ENCODE results near the gene MMGT1. TPM values are rescaled to one million over a fixed set of nuclear protein-coding genes. Genes with fewer than 3 reads are reported as not detected.

Gene MMGT1
- total RNA-seq: 8.7 TPM
- 8.1 TPM for polyA plus RNA-seq
- long read RNA-seq, donor 1: 0 reads
- long read RNA-seq, donor 2, transcript MMGT1-201 (4 exons, 3,738 nt): major isoform, 10 of 10 reads
- long read RNA-seq, donor 2, partial matches to known transcripts: 0 of 10 reads
- long read RNA-seq, donor 2, other reads (novel, unspliced or antisense): 0 of 10 reads
- long read RNA-seq, donor 3, partial matches to known transcripts: 0 of 4 reads
- long read RNA-seq, donor 3, other reads (novel, unspliced or antisense): 0 of 4 reads
- long read RNA-seq, donor 4, partial matches to known transcripts: 0 of 2 reads
- long read RNA-seq, donor 4, other reads (novel, unspliced or antisense): 0 of 2 reads
- long read RNA-seq, donor 5, transcript MMGT1-201 (4 exons, 3,738 nt): major isoform, 9 of 9 reads
- long read RNA-seq, donor 5, partial matches to known transcripts: 0 of 9 reads
- long read RNA-seq, donor 5, other reads (novel, unspliced or antisense): 0 of 9 reads
- long read RNA-seq, donor 6, partial matches to known transcripts: 0 of 2 reads
- long read RNA-seq, donor 6, other reads (novel, unspliced or antisense): 0 of 2 reads
- long read RNA-seq, donor 7, transcript MMGT1-201 (4 exons, 3,738 nt): major isoform, 10 of 10 reads
- long read RNA-seq, donor 7, partial matches to known transcripts: 0 of 10 reads
- long read RNA-seq, donor 7, other reads (novel, unspliced or antisense): 0 of 10 reads
- long read RNA-seq, donor 8, partial matches to known transcripts: 0 of 4 reads
- long read RNA-seq, donor 8, other reads (novel, unspliced or antisense): 0 of 4 reads
- long read RNA-seq, donor 9, transcript MMGT1-201 (4 exons, 3,738 nt): major isoform, 6 of 6 reads
- long read RNA-seq, donor 9, partial matches to known transcripts: 0 of 6 reads
- long read RNA-seq, donor 9, other reads (novel, unspliced or antisense): 0 of 6 reads
- long read RNA-seq, donor 10, transcript MMGT1-201 (4 exons, 3,738 nt): major isoform, 7 of 7 reads
- long read RNA-seq, donor 10, partial matches to known transcripts: 0 of 7 reads
- long read RNA-seq, donor 10, other reads (novel, unspliced or antisense): 0 of 7 reads

DNA sequence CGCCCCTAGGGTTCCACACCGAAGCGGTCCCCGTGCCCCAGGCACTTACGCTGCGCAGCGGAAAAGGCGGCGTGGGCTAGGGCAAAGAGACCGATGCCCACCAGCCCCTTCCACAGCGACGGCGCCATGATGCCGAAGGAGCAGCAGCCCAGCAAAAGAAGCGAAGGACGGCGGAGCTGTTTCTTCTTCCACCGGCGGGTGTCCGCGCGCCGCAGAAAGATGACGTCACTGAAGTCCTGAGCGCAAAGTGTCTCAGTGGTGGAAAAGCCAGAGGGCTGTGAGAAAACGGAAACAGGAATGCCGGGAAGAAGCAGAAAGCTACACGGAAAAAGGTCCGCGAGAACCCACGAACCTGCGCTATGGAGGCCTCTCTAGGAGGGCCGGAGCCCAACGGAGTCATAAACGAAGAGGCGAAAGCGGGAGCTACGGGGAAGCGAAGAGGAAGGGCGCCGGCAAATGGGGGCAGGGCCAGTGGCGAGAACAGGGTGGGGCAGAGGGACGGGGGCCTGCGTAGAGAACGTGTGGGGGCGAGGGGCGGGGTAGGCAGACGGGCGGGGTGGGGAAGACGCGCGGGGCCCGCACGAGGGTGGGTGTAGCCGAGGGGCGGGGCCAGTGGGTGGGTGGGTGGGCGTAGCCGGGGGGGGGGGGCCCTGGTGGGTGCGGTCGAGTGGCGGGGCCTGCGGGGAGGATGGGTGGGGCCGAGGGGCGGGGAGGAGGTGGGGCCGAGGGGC lies at the start of gene MMGT1:
MMGT1 (minus strand) TSS at position 441 of the 731 bp plus-strand sequence; CDS start at position 128, 313 bp downstream.
- Histone ChIP-seq H3K27ac (ENCODE audit: low read depth in 1 of 2, low read length in 1 of 2) (peak within 1 kb of the TSS; percentile 84 to 94), H3K27me3 (ENCODE audit: control insufficient read depth in 2 of 2, insufficient read depth in 1 of 2, low read length in 1 of 2) (no peaks in the 10 kb centered on the region), H3K9me3 (ENCODE audit: control insufficient read depth in 2 of 2, insufficient read depth in 1 of 2, low read length in 1 of 2) (no peaks in the 10 kb centered on the region), H3K4me3 (ENCODE audit: low read length in 2 of 2) (peak within 1 kb of the TSS; percentile 72 to 78), H3K4me1 (ENCODE audit: control insufficient read depth in 2 of 2, insufficient read depth in 2 of 2, low read length in 2 of 2) (peaks cover 0 to 16% of the 10 kb centered on the region in 2 donors), H3K36me3 (ENCODE audit: control insufficient read depth in 2 of 2, insufficient read depth in 2 of 2, low read length in 1 of 2) (no peaks in the 10 kb centered on the region)
- DNase-seq (ENCODE audit: low read depth in 6 of 9, low spot score in 9 of 9): peak in 8 of 9 donors; percentile 58 to 89 (median 76)
- under 1% methylated on average over 56 of the region's 65 CpGs for WGBS

- 90% methylated on average over 1 of the region's 1 CpG for whole genome bisulfite sequencing
- H3K4me3 ChIP-seq (ENCODE audit: low read length in 2 of 2): no peak overlapping the region
- DNase-seq (ENCODE audit: low read depth in 6 of 9, low spot score in 9 of 9): no peak
Measured at GRCh38 chrX:136021903-136022302, 48.1 kb upstream of the MMGT1 start.

DNA sequence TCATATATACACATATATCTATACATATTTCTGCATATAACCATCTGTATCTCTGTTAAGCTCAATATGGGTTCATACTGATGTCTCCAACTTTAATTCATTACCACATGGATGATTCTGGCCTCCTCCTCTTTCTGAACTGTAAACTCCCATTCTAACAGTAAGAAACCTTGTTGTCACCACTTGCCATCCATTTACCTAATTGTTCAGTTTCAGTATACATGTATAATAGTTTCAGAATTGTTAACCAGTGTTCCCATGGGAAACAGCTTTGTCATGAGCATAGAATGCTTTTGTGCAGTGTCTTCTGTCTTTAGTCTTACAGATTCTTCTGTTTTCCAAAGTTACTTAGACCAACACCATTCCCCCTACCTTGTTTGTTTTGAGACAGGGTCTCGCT lies 47.4 kb upstream of the MMGT1 start:
- Histone ChIP-seq H3K9me3 (ENCODE audit: control insufficient read depth in 2 of 2, insufficient read depth in 1 of 2, low read length in 1 of 2) (no peaks in the 10 kb centered on the region), H3K4me1 (ENCODE audit: control insufficient read depth in 2 of 2, insufficient read depth in 2 of 2, low read length in 2 of 2) (no peaks in the 10 kb centered on the region), H3K27me3 (ENCODE audit: control insufficient read depth in 2 of 2, insufficient read depth in 1 of 2, low read length in 1 of 2) (no peaks in the 10 kb centered on the region), H3K27ac (ENCODE audit: low read depth in 1 of 2, low read length in 1 of 2) (no peak overlapping the region), H3K4me3 (ENCODE audit: low read length in 2 of 2) (no peak overlapping the region), H3K36me3 (ENCODE audit: control insufficient read depth in 2 of 2, insufficient read depth in 2 of 2, low read length in 1 of 2) (peaks cover 12 to 13% of the 10 kb centered on the region in 2 donors)
- DNase-seq (ENCODE audit: low read depth in 6 of 9, low spot score in 9 of 9): no peak
- WGBS: 96% methylated on average over 1 of the region's 1 CpG

More at GRCh38 chrX:136021903-136022302, 48.1 kb upstream of the MMGT1 start:
- peaks cover 11 to 12% of the 10 kb centered on the region in 2 donors for H3K36me3 ChIP-seq (ENCODE audit: control insufficient read depth in 2 of 2, insufficient read depth in 2 of 2, low read length in 1 of 2)
- H3K27me3 ChIP-seq (ENCODE audit: control insufficient read depth in 2 of 2, insufficient read depth in 1 of 2, low read length in 1 of 2): no peaks in the 10 kb centered on the region
- no peaks in the 10 kb centered on the region for H3K4me1 ChIP-seq (ENCODE audit: control insufficient read depth in 2 of 2, insufficient read depth in 2 of 2, low read length in 2 of 2)
- no peak overlapping the region for H3K27ac ChIP-seq (ENCODE audit: low read depth in 1 of 2, low read length in 1 of 2)
- no peaks in the 10 kb centered on the region for H3K9me3 ChIP-seq (ENCODE audit: control insufficient read depth in 2 of 2, insufficient read depth in 1 of 2, low read length in 1 of 2)

GRCh38 chrX:136019226-136019625 lies 45.4 kb upstream of the MMGT1 start:
- H3K9me3 ChIP-seq (ENCODE audit: control insufficient read depth in 2 of 2, insufficient read depth in 1 of 2, low read length in 1 of 2): no peaks in the 10 kb centered on the region
- no peak for DNase-seq (ENCODE audit: low read depth in 6 of 9, low spot score in 9 of 9)
- H3K4me3 ChIP-seq (ENCODE audit: low read length in 2 of 2): no peak overlapping the region
- H3K36me3 ChIP-seq (ENCODE audit: control insufficient read depth in 2 of 2, insufficient read depth in 2 of 2, low read length in 1 of 2): peaks cover 11 to 13% of the 10 kb centered on the region in 2 donors
- H3K27me3 ChIP-seq (ENCODE audit: control insufficient read depth in 2 of 2, insufficient read depth in 1 of 2, low read length in 1 of 2): no peaks in the 10 kb centered on the region
- H3K4me1 ChIP-seq (ENCODE audit: control insufficient read depth in 2 of 2, insufficient read depth in 2 of 2, low read length in 2 of 2): no peaks in the 10 kb centered on the region
- 78% methylated on average over 5 of the region's 5 CpGs for WGBS
- no peak overlapping the region for H3K27ac ChIP-seq (ENCODE audit: low read depth in 1 of 2, low read length in 1 of 2)

DNA sequence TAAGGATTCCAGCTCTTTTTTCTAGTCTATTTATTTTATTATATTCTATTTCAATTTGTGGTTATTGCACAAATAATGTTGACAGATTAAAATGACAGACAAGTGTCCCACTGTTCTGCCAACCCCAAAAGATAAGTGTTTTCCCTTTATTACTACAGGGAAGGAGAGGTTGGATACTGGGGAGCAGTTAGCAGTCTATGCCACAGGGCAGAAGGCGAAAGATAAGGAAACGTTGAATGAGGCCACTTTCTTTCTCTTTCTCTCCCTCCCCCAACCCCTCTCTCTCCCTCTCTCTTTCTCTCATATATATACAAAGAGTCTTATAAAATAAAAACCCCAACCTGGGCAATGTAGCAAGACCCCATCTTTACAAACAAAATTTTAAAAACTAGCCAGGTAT lies 43.1 kb upstream of the MMGT1 start:
- Histone ChIP-seq H3K4me1 (ENCODE audit: control insufficient read depth in 2 of 2, insufficient read depth in 2 of 2, low read length in 2 of 2) (no peaks in the 10 kb centered on the region), H3K27ac (ENCODE audit: low read depth in 1 of 2, low read length in 1 of 2) (no peak overlapping the region), H3K9me3 (ENCODE audit: control insufficient read depth in 2 of 2, insufficient read depth in 1 of 2, low read length in 1 of 2) (no peaks in the 10 kb centered on the region), H3K4me3 (ENCODE audit: low read length in 2 of 2) (no peak overlapping the region), H3K36me3 (ENCODE audit: control insufficient read depth in 2 of 2, insufficient read depth in 2 of 2, low read length in 1 of 2) (peaks cover 7 to 19% of the 10 kb centered on the region in 2 donors), H3K27me3 (ENCODE audit: control insufficient read depth in 2 of 2, insufficient read depth in 1 of 2, low read length in 1 of 2) (no peaks in the 10 kb centered on the region)
- 98% methylated on average over 2 of the region's 2 CpGs for WGBS
- DNase-seq (ENCODE audit: low read depth in 6 of 9, low spot score in 9 of 9): no peak

DNA sequence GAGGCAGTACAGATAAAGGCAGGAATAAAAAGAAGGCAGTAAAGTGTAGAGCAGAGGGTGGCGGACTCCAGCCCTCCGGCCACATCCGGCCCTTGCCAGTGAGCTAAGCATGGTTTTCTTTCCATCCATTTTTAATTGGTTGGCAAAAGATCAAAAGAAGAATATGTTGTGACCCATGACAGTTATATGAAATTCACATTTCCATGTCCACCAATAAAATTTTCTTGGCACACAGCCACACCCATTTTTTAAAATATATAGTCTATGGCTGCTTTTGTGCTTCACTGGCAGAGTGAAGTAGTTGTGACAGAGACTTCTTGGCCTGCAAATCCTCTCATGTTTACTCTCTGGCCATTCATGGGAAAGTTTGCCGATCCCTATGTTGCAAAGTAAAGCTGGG lies 41.2 kb upstream of the MMGT1 start:
- H3K27ac ChIP-seq (ENCODE audit: low read depth in 1 of 2, low read length in 1 of 2): no peak overlapping the region
- 97% methylated on average over 4 of the region's 4 CpGs for WGBS
- no peak for DNase-seq (ENCODE audit: low read depth in 6 of 9, low spot score in 9 of 9)
- H3K27me3 ChIP-seq (ENCODE audit: control insufficient read depth in 2 of 2, insufficient read depth in 1 of 2, low read length in 1 of 2): no peaks in the 10 kb centered on the region
- no peak overlapping the region for H3K4me3 ChIP-seq (ENCODE audit: low read length in 2 of 2)
- peaks cover 4 to 22% of the 10 kb centered on the region in 2 donors for H3K36me3 ChIP-seq (ENCODE audit: control insufficient read depth in 2 of 2, insufficient read depth in 2 of 2, low read length in 1 of 2)
- no peaks in the 10 kb centered on the region for H3K9me3 ChIP-seq (ENCODE audit: control insufficient read depth in 2 of 2, insufficient read depth in 1 of 2, low read length in 1 of 2)
- no peaks in the 10 kb centered on the region for H3K4me1 ChIP-seq (ENCODE audit: control insufficient read depth in 2 of 2, insufficient read depth in 2 of 2, low read length in 2 of 2)

- no peaks in the 10 kb centered on the region for H3K9me3 ChIP-seq (ENCODE audit: control insufficient read depth in 2 of 2, insufficient read depth in 1 of 2, low read length in 1 of 2)
- no peak overlapping the region for H3K27ac ChIP-seq (ENCODE audit: low read depth in 1 of 2, low read length in 1 of 2)
- DNase-seq (ENCODE audit: low read depth in 6 of 9, low spot score in 9 of 9): no peak
- WGBS: 98% methylated on average over 4 of the region's 4 CpGs
- H3K27me3 ChIP-seq (ENCODE audit: control insufficient read depth in 2 of 2, insufficient read depth in 1 of 2, low read length in 1 of 2): no peaks in the 10 kb centered on the region
- H3K4me3 ChIP-seq (ENCODE audit: low read length in 2 of 2): no peak overlapping the region
- no peaks in the 10 kb centered on the region for H3K36me3 ChIP-seq (ENCODE audit: control insufficient read depth in 2 of 2, insufficient read depth in 2 of 2, low read length in 1 of 2)
- peaks cover 2 to 16% of the 10 kb centered on the region in 2 donors for H3K4me1 ChIP-seq (ENCODE audit: control insufficient read depth in 2 of 2, insufficient read depth in 2 of 2, low read length in 2 of 2)
Measured at GRCh38 chrX:135988245-135988644, 14.5 kb upstream of the MMGT1 start.

GRCh38 chrX:135985973-135986310 lies 12.2 kb upstream of the MMGT1 start:
- peaks cover 3 to 19% of the 10 kb centered on the region in 2 donors for H3K4me1 ChIP-seq (ENCODE audit: control insufficient read depth in 2 of 2, insufficient read depth in 2 of 2, low read length in 2 of 2)
- no peak for DNase-seq (ENCODE audit: low read depth in 6 of 9, low spot score in 9 of 9)
- H3K9me3 ChIP-seq (ENCODE audit: control insufficient read depth in 2 of 2, insufficient read depth in 1 of 2, low read length in 1 of 2): no peaks in the 10 kb centered on the region
- peak overlapping the region; percentile 75 to 78 for H3K4me3 ChIP-seq (ENCODE audit: low read length in 2 of 2)
- H3K27ac ChIP-seq (ENCODE audit: low read depth in 1 of 2, low read length in 1 of 2): peak overlapping the region in 1 of 2 donors; percentile 85
- under 1% methylated on average over 15 of the region's 15 CpGs for WGBS
- no peaks in the 10 kb centered on the region for H3K36me3 ChIP-seq (ENCODE audit: control insufficient read depth in 2 of 2, insufficient read depth in 2 of 2, low read length in 1 of 2)
- H3K27me3 ChIP-seq (ENCODE audit: control insufficient read depth in 2 of 2, insufficient read depth in 1 of 2, low read length in 1 of 2): no peaks in the 10 kb centered on the region
